Suppressor macrophage treated with lipopolysaccharide for 4 hours (primary cell): ENCODE results near the gene KLF9.

Experiments
- DNase-seq: peaks from one replicate; pipeline ENCODE4 v3.0.0-alpha.2; 2020

KLF9 gene

DNA sequence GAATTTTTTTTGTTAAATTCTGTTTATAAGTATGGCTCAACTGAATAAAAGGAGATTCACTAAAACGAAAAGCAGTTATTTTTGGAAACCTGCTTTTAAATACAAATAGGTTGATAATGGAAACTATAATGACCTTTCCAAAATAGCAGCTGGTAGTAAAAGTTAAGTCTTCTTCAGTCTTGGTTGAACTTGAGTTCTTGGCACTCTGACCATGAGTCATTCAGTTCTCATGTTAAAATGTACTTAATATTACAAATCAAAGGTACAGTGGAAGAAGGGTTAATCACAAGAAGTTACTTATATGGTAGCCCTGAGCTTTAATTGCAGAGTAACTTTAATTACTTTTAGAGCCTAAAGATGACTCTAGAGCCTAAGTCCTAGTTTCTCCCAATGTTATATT, 62.1 kb downstream of the KLF9 start:
- no peak for DNase-seq

DNA sequence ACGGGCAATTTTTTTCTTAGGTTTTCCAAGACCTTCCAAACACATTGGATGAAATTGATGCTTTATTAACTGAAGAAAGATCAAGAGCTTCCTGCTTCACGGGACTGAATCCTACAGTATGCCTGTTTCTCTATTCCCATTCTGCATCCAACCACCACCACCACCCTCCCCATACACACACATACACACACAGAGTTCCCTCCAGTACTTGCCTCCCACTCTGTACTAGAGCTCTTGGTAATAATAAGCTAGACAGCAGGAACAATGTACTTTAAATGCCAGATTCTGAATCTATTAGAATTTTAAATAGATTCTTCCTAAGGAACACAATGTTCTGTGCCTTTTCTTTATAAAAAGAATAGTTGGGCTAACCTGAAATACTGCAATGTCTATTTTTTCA, 67.4 kb downstream of the KLF9 start:
- no peak for DNase-seq

DNA sequence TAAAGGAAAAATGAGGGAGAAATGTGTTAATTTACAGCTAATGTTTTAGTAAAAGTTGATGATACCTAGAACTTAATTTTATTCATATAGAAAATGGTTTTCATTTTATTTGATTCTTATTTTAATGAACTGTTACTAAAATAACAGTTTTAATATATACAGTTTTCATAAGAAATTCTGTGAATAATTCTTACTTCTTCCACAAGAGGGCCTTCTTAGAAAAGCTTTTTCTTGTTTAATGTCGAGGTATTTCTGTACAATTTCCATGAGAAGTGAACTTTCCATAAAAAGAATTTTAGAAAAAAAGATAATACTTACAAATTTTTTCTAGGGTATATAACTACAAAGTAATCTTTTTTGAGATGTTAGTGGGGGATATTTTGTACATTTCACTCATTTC, 73.9 kb downstream of the KLF9 start:
- DNase-seq = peak; percentile 60
